ENCODE measurements around the gene UCKL1.
"Not testable (repeated sequence)": the region's sequence is repeated elsewhere in the genome, so short reads cannot be mapped to it uniquely, and the experiment has no call there.

The UCKL1 gene

DNA sequence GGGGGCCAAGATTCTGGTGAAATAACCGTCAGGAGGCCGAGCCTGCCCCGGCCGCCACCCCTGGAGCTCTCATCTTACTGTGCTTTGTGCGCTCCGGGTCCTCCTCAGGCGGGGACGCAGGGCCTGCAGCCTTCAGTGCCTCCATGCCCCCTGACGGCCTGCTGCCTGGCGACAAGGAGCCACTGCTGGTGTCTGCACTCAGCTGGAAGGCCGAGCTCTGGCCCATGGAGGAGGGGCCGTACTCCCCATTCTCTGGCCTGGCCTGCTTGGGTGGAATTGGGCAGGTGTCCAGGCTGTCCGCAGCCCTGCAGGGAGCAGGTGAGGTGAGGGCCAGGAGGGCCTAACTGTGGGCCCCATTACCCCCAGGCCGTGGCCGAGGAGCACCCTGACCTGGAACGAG, 8.2 kb upstream of the UCKL1 start:
- H3K9me3 ChIP-seq (ENCODE audit: control insufficient read depth in 1 of 2, low read length in 2 of 2): peaks cover 0 to 6% of the 10 kb centered on the region in 2 donors
- no peak overlapping the region for H3K27ac ChIP-seq (ENCODE audit: low read depth, low read length)
- no peaks in the 10 kb centered on the region for H3K27me3 ChIP-seq (ENCODE audit: control insufficient read depth in 1 of 2, insufficient read depth in 2 of 2, low read length in 2 of 2)
- no peak overlapping the region for H3K4me3 ChIP-seq (ENCODE audit: low read depth in 1 of 2, low read length in 2 of 2)
- no peak overlapping the region for H3K9ac ChIP-seq (ENCODE audit: low read depth in 1 of 2, low read length in 2 of 2)
- H3K4me1 ChIP-seq (ENCODE audit: control insufficient read depth in 1 of 2, insufficient read depth in 2 of 2, low read length in 2 of 2): peaks cover 8 to 10% of the 10 kb centered on the region in 2 donors
- peaks cover 0 to 24% of the 10 kb centered on the region in 2 donors for H3K36me3 ChIP-seq (ENCODE audit: control insufficient read depth in 1 of 2, insufficient read depth in 2 of 2, low read length in 2 of 2)

- H3K9me3 ChIP-seq (ENCODE audit: control insufficient read depth in 1 of 2, low read length in 2 of 2): peaks cover 0 to 6% of the 10 kb centered on the region in 2 donors
- no peak overlapping the region for H3K27ac ChIP-seq (ENCODE audit: low read depth, low read length)
- H3K27me3 ChIP-seq (ENCODE audit: control insufficient read depth in 1 of 2, insufficient read depth in 2 of 2, low read length in 2 of 2): no peaks in the 10 kb centered on the region
- peaks cover 6 to 7% of the 10 kb centered on the region in 2 donors for H3K4me1 ChIP-seq (ENCODE audit: control insufficient read depth in 1 of 2, insufficient read depth in 2 of 2, low read length in 2 of 2)
- peaks cover 0 to 24% of the 10 kb centered on the region in 2 donors for H3K36me3 ChIP-seq (ENCODE audit: control insufficient read depth in 1 of 2, insufficient read depth in 2 of 2, low read length in 2 of 2)
- H3K9ac ChIP-seq (ENCODE audit: low read depth in 1 of 2, low read length in 2 of 2): no peak overlapping the region
- H3K4me3 ChIP-seq (ENCODE audit: low read depth in 1 of 2, low read length in 2 of 2): no peak overlapping the region
Measured at GRCh38 chr20:63963784-63964301, 7.6 kb upstream of the UCKL1 start.

GRCh38 chr20:63963348-63963741, 7.1 kb upstream of the UCKL1 start:
- H3K36me3 ChIP-seq (ENCODE audit: control insufficient read depth in 1 of 2, insufficient read depth in 2 of 2, low read length in 2 of 2): peaks cover 0 to 24% of the 10 kb centered on the region in 2 donors

GRCh38 chr20:63962426-63963347, 6.5 kb upstream of the UCKL1 start:
- H3K4me3 ChIP-seq (ENCODE audit: low read depth in 1 of 2, low read length in 2 of 2): no peak overlapping the region
- peaks cover 0 to 6% of the 10 kb centered on the region in 2 donors for H3K9me3 ChIP-seq (ENCODE audit: control insufficient read depth in 1 of 2, low read length in 2 of 2)
- no peak overlapping the region for H3K9ac ChIP-seq (ENCODE audit: low read depth in 1 of 2, low read length in 2 of 2)
- peaks cover 5 to 11% of the 10 kb centered on the region in 2 donors for H3K4me1 ChIP-seq (ENCODE audit: control insufficient read depth in 1 of 2, insufficient read depth in 2 of 2, low read length in 2 of 2)
- no peaks in the 10 kb centered on the region for H3K27me3 ChIP-seq (ENCODE audit: control insufficient read depth in 1 of 2, insufficient read depth in 2 of 2, low read length in 2 of 2)
- no peak overlapping the region for H3K27ac ChIP-seq (ENCODE audit: low read depth, low read length)
- H3K36me3 ChIP-seq (ENCODE audit: control insufficient read depth in 1 of 2, insufficient read depth in 2 of 2, low read length in 2 of 2): peaks cover 0 to 24% of the 10 kb centered on the region in 2 donors

More at GRCh38 chr20:63963348-63963741, 7.1 kb upstream of the UCKL1 start:
- H3K27ac ChIP-seq (ENCODE audit: low read depth, low read length): no peak overlapping the region
- no peaks in the 10 kb centered on the region for H3K27me3 ChIP-seq (ENCODE audit: control insufficient read depth in 1 of 2, insufficient read depth in 2 of 2, low read length in 2 of 2)
- no peak overlapping the region for H3K4me3 ChIP-seq (ENCODE audit: low read depth in 1 of 2, low read length in 2 of 2)
- no peak overlapping the region for H3K9ac ChIP-seq (ENCODE audit: low read depth in 1 of 2, low read length in 2 of 2)
- peaks cover 0 to 6% of the 10 kb centered on the region in 2 donors for H3K9me3 ChIP-seq (ENCODE audit: control insufficient read depth in 1 of 2, low read length in 2 of 2)
- peaks cover 2 to 6% of the 10 kb centered on the region in 2 donors for H3K4me1 ChIP-seq (ENCODE audit: control insufficient read depth in 1 of 2, insufficient read depth in 2 of 2, low read length in 2 of 2)

DNA sequence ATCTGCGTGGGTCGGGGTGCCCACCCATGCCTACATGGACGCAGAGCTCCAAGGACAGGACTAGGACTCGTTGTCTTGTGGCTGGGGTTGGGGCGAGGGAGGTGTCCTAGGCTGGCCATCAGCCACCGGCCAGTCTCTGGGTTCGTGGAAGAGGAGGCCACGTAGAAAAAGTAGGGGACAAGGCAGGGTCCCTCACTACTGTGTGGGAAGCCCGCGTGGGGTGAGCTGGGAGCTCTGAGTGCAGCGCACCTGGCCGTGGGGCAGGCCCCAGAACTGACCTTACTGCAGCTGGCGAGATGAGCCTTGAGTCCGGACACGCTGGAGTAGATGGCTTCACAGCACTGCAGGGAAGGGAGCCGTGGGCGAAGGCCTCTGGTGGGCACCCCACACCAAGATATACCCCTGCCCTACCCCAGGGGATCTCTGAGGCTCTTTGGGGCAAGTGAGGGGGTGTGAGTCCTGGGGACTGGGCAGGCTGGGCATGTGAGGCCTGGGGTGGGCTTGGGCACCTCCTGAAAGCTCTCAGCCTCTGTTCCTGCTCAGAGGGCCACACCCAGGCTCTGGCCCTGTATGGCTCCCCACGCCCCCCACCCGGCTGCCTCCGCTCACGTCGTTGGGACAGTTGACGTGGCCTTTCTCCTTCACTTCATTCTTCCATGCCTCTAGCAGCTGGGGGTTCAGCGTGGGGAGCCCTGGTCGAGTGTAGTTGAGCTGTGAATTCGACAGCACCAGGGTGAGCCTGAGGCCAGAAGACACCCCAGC, 5.6 kb upstream of the UCKL1 start:
- H3K4me1 ChIP-seq (ENCODE audit: control insufficient read depth in 1 of 2, insufficient read depth in 2 of 2, low read length in 2 of 2): peaks cover 12 to 16% of the 10 kb centered on the region in 2 donors
- H3K36me3 ChIP-seq (ENCODE audit: control insufficient read depth in 1 of 2, insufficient read depth in 2 of 2, low read length in 2 of 2): peaks cover 0 to 24% of the 10 kb centered on the region in 2 donors
- H3K27me3 ChIP-seq (ENCODE audit: control insufficient read depth in 1 of 2, insufficient read depth in 2 of 2, low read length in 2 of 2): no peaks in the 10 kb centered on the region
- no peak overlapping the region for H3K9ac ChIP-seq (ENCODE audit: low read depth in 1 of 2, low read length in 2 of 2)
- H3K9me3 ChIP-seq (ENCODE audit: control insufficient read depth in 1 of 2, low read length in 2 of 2): peaks cover 0 to 6% of the 10 kb centered on the region in 2 donors
- no peak overlapping the region for H3K27ac ChIP-seq (ENCODE audit: low read depth, low read length)
- H3K4me3 ChIP-seq (ENCODE audit: low read depth in 1 of 2, low read length in 2 of 2): no peak overlapping the region

DNA sequence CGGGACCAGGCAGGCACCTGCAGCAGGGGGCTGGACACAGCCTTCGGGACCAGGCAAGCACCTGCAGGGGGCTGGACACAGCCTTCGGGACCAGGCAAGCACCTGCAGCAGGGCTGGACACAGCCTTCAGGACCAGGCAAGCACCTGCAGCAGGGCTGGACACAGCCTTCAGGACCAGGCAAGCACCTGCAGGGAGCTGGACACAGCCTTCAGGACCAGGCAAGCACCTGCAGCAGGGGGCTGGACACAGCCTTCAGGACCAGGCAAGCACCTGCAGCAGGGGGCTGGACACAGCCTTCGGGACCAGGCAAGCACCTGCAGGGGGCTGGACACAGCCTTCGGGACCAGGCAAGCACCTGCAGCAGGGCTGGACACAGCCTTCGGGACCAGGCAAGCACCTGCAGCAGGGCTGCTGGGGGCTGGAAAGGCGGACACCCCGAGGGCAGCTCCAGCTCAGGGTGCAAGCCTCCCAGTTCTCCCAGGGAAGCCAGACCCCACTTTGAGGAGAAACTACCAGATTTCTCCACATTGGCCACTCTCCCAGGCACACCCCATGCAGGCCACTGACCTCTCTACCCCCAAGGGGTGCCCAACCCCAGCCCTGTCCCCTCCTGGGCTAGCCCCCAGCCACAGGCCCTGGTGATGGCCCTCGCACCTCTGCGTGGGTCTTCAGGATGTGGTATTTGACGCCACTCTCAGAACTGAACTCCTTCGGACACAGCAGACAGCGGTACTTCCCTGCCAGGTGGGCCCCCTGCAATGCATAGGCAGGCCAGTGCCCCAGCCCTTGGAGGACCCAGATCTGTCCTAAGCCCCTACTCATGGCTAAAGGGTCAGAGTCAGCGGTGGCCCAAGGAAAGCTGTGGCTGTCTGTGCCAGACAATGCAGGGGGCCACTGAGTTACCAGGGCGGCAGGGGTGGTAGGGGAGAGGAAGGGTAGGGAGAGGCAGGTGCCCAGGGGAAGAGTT, 4.7 kb upstream of the UCKL1 start:
- H3K27ac ChIP-seq (ENCODE audit: low read depth, low read length); H3K4me3 ChIP-seq (ENCODE audit: low read depth in 1 of 2, low read length in 2 of 2); H3K9ac ChIP-seq (ENCODE audit: low read depth in 1 of 2, low read length in 2 of 2); H3K27me3 ChIP-seq (ENCODE audit: control insufficient read depth in 1 of 2, insufficient read depth in 2 of 2, low read length in 2 of 2); H3K9me3 ChIP-seq (ENCODE audit: control insufficient read depth in 1 of 2, low read length in 2 of 2): not testable (repeated sequence)
- H3K4me1 ChIP-seq (ENCODE audit: control insufficient read depth in 1 of 2, insufficient read depth in 2 of 2, low read length in 2 of 2): peaks cover 12 to 16% of the 10 kb centered on the region in 2 donors
- H3K36me3 ChIP-seq (ENCODE audit: control insufficient read depth in 1 of 2, insufficient read depth in 2 of 2, low read length in 2 of 2): peaks cover 0 to 20% of the 10 kb centered on the region in 2 donors

DNA sequence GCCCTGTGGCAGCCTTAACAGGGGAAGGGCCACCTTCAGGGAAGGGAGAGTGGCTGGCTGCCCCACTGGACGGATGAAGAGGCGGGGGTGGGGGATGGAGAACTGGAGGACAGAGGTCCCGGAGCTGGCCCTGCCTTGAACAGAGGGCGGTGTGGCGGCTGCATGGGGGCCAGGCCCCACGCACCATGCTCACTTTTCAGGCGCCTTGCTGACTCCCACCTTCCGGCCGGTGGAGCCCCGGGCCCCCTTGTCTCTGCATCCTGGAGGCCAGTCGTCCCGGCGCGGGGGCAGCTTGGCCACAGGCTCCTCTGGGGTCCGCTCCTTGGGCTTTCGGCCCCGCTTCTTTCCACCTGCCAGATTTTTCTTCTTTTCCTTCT, 3.5 kb upstream of the UCKL1 start:
- Histone ChIP-seq H3K36me3 (ENCODE audit: control insufficient read depth in 1 of 2, insufficient read depth in 2 of 2, low read length in 2 of 2) (peaks cover 0 to 20% of the 10 kb centered on the region in 2 donors), H3K27ac (ENCODE audit: low read depth, low read length) (no peak overlapping the region), H3K9me3 (ENCODE audit: control insufficient read depth in 1 of 2, low read length in 2 of 2) (no peaks in the 10 kb centered on the region), H3K27me3 (ENCODE audit: control insufficient read depth in 1 of 2, insufficient read depth in 2 of 2, low read length in 2 of 2) (no peaks in the 10 kb centered on the region), H3K4me3 (ENCODE audit: low read depth in 1 of 2, low read length in 2 of 2) (no peak overlapping the region), H3K9ac (ENCODE audit: low read depth in 1 of 2, low read length in 2 of 2) (no peak overlapping the region), H3K4me1 (ENCODE audit: control insufficient read depth in 1 of 2, insufficient read depth in 2 of 2, low read length in 2 of 2) (peaks cover 18 to 19% of the 10 kb centered on the region in 2 donors)

DNA sequence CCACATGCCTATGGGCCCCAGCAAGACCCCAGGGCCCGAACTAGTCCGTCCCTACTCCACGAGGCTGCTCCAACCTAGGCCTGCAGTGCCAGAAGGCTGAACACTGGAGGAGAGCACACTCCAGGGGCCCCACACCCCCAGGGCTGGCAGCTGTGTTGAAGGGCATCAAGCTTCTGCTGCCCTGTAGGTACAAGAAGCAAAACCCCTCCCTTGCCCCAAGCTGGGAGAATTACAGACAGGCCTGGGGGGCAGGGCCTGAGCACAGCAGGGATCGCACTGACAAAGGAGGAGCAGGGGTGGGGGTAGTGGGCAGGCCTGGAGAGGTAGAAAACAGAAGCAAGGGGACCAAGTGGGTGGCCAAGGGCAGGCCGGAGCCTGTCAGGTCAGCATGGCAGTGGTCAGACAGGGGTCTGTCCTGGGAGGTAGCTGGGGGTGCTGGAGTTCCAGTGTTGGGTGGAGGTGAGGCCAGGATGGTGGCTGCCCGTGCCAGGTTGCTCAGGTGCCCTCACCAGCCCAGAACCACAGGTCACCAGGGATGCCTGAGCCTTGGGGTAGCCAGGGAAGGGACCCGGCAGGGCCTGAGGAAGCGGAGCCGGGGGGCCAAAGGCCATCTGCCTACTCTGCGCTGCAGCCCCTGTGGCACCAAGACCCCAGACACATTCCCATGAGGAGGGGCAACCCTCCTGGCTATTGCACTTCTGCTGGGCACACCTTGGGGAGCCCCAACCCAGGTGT, 2.9 kb upstream of the UCKL1 start:
- Histone ChIP-seq H3K27me3 (ENCODE audit: control insufficient read depth in 1 of 2, insufficient read depth in 2 of 2, low read length in 2 of 2) (no peaks in the 10 kb centered on the region), H3K9me3 (ENCODE audit: control insufficient read depth in 1 of 2, low read length in 2 of 2) (no peaks in the 10 kb centered on the region), H3K36me3 (ENCODE audit: control insufficient read depth in 1 of 2, insufficient read depth in 2 of 2, low read length in 2 of 2) (peaks cover 0 to 20% of the 10 kb centered on the region in 2 donors), H3K4me1 (ENCODE audit: control insufficient read depth in 1 of 2, insufficient read depth in 2 of 2, low read length in 2 of 2) (peaks cover 23 to 24% of the 10 kb centered on the region in 2 donors), H3K9ac (ENCODE audit: low read depth in 1 of 2, low read length in 2 of 2) (no peak overlapping the region), H3K27ac (ENCODE audit: low read depth, low read length) (no peak overlapping the region), H3K4me3 (ENCODE audit: low read depth in 1 of 2, low read length in 2 of 2) (no peak overlapping the region)

DNA sequence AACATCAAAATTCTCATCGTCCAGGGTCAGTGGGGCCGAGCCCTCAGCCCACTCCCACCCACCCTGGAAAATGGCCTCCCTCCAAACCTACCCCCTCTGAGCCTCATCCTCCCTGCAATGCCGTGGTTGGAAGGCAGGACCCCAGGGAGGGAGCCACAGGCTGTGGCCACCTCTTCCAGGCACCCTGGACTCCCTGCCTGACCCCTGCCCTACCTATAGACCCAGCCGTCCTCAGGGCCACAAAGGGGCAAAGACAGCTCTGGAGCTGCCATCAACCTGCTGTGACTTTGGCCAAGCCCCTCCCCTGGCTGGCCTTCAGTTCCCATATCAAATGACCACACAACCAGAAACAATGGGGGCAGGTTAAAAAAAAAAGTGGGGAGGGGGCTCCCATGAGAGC, 2.3 kb upstream of the UCKL1 start:
- Histone ChIP-seq H3K9me3 (ENCODE audit: control insufficient read depth in 1 of 2, low read length in 2 of 2) (no peaks in the 10 kb centered on the region), H3K4me3 (ENCODE audit: low read depth in 1 of 2, low read length in 2 of 2) (no peak overlapping the region), H3K9ac (ENCODE audit: low read depth in 1 of 2, low read length in 2 of 2) (peak overlapping the region in 1 of 2 donors; percentile 80), H3K27me3 (ENCODE audit: control insufficient read depth in 1 of 2, insufficient read depth in 2 of 2, low read length in 2 of 2) (no peaks in the 10 kb centered on the region), H3K36me3 (ENCODE audit: control insufficient read depth in 1 of 2, insufficient read depth in 2 of 2, low read length in 2 of 2) (peaks cover 0 to 18% of the 10 kb centered on the region in 2 donors), H3K27ac (ENCODE audit: low read depth, low read length) (no peak overlapping the region), H3K4me1 (ENCODE audit: control insufficient read depth in 1 of 2, insufficient read depth in 2 of 2, low read length in 2 of 2) (peaks cover 30 to 31% of the 10 kb centered on the region in 2 donors)

Measured in duodenal mucosa (tissue), 2 donors.